ENCODE measurements around the gene FAHD2A.
"Not testable (repeated sequence)": the region's sequence is repeated elsewhere in the genome, so short reads cannot be mapped to it uniquely, and the experiment has no call there.

The FAHD2A gene

GRCh38 chr2:95442474-95443099 is 40.1 kb downstream of the FAHD2A start:
- DNase-seq, result not testable (repeated sequence)

DNA sequence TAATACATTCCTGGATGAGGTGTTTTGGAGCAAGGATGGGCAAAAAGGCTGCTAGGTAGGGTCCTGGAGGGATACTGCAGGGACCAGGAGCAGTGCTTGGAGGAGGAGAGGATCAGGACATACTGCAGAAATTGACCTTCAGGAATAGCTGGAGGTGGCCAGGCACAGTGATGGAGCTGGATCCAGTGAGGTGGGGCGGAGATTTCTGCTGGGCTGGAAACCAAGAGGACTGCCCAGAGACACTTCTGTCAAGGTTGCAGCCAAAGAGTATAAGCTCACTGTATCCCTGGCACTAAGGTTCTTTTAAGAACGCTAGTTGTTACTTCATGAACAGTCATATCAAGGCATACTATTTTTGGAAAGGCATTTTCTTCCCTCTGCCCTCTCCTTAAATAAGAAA is 42.8 kb downstream of the FAHD2A start:
- DNase-seq, result not testable (repeated sequence)

GRCh38 chr2:95463292-95463691 is 60.8 kb downstream of the FAHD2A start:
- DNase-seq, result not testable (repeated sequence)
